Gastroesophageal sphincter (tissue), 4 donors: ENCODE data around the gene CAMSAP3. TPM values are rescaled to one million over a fixed set of nuclear protein-coding genes. Genes with fewer than 3 reads are reported as not detected.

Experiments used
- ATAC-seq: fragments of 150-250 bp; one replicate; pipeline ENCODE4 v1.9.1; 2016; ENCODE audit warnings: mild to moderate bottlenecking, moderate library complexity
- H3K27ac ChIP-seq, 4 donors: fragments of 200-600 bp; sonication (generic) in 3 of 4; 1 replicate in 3 of 4; 2 replicates in 1 of 4; pipeline ENCODE4 v1.5.1; 2016 to 2019
- H3K27me3 ChIP-seq: fragments of 200-600 bp; sonication (generic); one replicate; pipeline ENCODE4 v1.5.1; 2019
- H3K36me3 ChIP-seq, 2 donors: fragments of 200-600 bp; sonication (generic); one replicate each; pipeline ENCODE4 v1.5.1; 2019; ENCODE audit warnings: control low read depth in 1 of 2
- H3K4me1 ChIP-seq, 3 donors: fragments of 200-600 bp; sonication (generic); 1 replicate in 2 of 3; 2 replicates in 1 of 3; pipeline ENCODE4 v1.5.1; 2016 to 2019; ENCODE audit warnings: control low read depth in 2 of 3
- H3K4me3 ChIP-seq, 2 donors: fragments of 200-600 bp; sonication (generic); one replicate each; pipeline ENCODE4 v1.5.1; 2019; ENCODE audit warnings: mild to moderate bottlenecking in 1 of 2, moderate library complexity in 1 of 2
- H3K9me3 ChIP-seq, 3 donors: fragments of 200-600 bp; sonication (generic); one replicate each; pipeline ENCODE4 v1.5.1; 2017 to 2019; ENCODE audit warnings: control low read depth in 2 of 3
- EP300 ChIP-seq: sonication (generic); formaldehyde crosslinking; IDR thresholded peaks from one replicate; pipeline ENCODE4 v1.6.1; 2017; ENCODE audit warnings: antibody characterized with exemption, mild to moderate bottlenecking
- POLR2A ChIP-seq, 2 donors: fragments of 450-650 bp; IDR thresholded peaks; one replicate each; pipeline ENCODE4 v1.6.1; 2017; ENCODE audit warnings: antibody characterized with exemption in 2 of 2, mild to moderate bottlenecking in 2 of 2, moderate library complexity in 1 of 2
- POLR2AphosphoS5 ChIP-seq: sonication (generic); formaldehyde crosslinking; IDR thresholded peaks from one replicate; pipeline ENCODE4 v1.6.1; 2017; ENCODE audit warnings: antibody characterized with exemption
- WGBS, 2 donors: methylation state at CpG; one replicate each; pipeline ENCODE4 v1.1.5; 2018; ENCODE audit warnings: low coverage in 1 of 2; 5-methylcytosine and 5-hydroxymethylcytosine counted together
- total RNA-seq, 4 donors: library from RNA; depleted of rRNA; stranded (reverse); fragments of >200 nt; gene quantifications; one replicate each; pipeline ENCODE4 v1.1.0, GENCODE V29; 2016
- TF ChIP-seq, protein P1 (sequence below), 4 experiments: fragments of 200-600 bp in 2 of 4; fragments of 450-650 bp in 2 of 4; sonication (generic) in 1 of 4; IDR thresholded peaks; one replicate each; pipeline ENCODE4 v1.5.1; 2017 to 2019; ENCODE audit warnings: antibody characterized with exemption in 4 of 4, mild to moderate bottlenecking in 2 of 4, moderate library complexity in 2 of 4

The CAMSAP3 gene
- total RNA-seq, 4 donors from 2014 or later, result 0.46 to 2.1 TPM; not detected in 2

DNA sequence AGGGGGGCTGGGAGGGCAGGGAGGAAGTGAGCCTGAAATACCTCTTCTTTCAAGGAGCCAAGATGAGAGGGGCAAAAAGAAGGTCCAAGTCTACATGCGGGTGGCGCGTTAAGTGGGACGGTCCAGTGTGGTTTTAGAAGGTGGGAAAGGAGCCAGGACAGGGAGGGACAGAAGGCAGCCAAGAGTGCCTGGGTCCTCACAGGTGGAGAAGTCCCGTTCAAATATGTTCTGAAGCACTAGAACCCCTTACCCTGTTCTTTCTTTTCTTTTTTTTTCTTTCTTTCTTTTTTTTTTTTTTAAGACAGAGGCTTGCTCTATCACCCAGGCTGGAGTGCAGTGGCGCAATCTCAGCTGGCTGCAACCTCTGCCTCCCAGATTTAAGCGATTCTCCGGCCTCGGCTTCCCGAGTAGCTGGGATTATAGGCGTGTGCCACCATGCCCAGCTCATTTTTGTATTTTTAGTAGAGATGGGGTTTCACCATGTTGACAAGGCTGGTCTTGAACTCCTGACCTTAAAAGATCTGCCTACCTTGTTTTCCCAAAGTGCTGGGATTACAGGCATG is 7.4 kb downstream of the CAMSAP3 start:
- WGBS, 2 donors, result 67 to 69% methylated on average over 5 to 11 of the region's 11 CpGs
- Histone ChIP-seq H3K9me3 (no peaks in the 10 kb centered on the region), H3K27me3 (peaks cover 98% of the 10 kb centered on the region), H3K36me3 (no peaks in the 10 kb centered on the region), H3K4me1 (no peaks in the 10 kb centered on the region), H3K4me3 (no peak overlapping the region), H3K27ac (no peak overlapping the region)
- TF ChIP-seq, protein P1, sequence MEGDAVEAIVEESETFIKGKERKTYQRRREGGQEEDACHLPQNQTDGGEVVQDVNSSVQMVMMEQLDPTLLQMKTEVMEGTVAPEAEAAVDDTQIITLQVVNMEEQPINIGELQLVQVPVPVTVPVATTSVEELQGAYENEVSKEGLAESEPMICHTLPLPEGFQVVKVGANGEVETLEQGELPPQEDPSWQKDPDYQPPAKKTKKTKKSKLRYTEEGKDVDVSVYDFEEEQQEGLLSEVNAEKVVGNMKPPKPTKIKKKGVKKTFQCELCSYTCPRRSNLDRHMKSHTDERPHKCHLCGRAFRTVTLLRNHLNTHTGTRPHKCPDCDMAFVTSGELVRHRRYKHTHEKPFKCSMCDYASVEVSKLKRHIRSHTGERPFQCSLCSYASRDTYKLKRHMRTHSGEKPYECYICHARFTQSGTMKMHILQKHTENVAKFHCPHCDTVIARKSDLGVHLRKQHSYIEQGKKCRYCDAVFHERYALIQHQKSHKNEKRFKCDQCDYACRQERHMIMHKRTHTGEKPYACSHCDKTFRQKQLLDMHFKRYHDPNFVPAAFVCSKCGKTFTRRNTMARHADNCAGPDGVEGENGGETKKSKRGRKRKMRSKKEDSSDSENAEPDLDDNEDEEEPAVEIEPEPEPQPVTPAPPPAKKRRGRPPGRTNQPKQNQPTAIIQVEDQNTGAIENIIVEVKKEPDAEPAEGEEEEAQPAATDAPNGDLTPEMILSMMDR (IDR thresholded peaks at IDR 0.05), result no peak
- TF ChIP-seq EP300 (no peak), POLR2AphosphoS5 (no peak), POLR2A (IDR thresholded peaks at IDR 0.05) (no peak)
- ATAC-seq, result no peak

GRCh38 chr19:7603919-7604318 is 8.3 kb downstream of the CAMSAP3 start:
- WGBS, 2 donors, result 56 to 79% methylated on average over 3 to 7 of the region's 9 CpGs
- Histone ChIP-seq H3K9me3 (no peaks in the 10 kb centered on the region), H3K27me3 (peaks cover 89% of the 10 kb centered on the region), H3K4me3 (no peak overlapping the region), H3K36me3 (no peaks in the 10 kb centered on the region), H3K4me1 (no peaks in the 10 kb centered on the region), H3K27ac (no peak overlapping the region)
- TF ChIP-seq, protein P1 (IDR thresholded peaks at IDR 0.05), result no peak
- TF ChIP-seq POLR2A (IDR thresholded peaks at IDR 0.05) (no peak), POLR2AphosphoS5 (no peak), EP300 (no peak)
- no peak for ATAC-seq

- no peak for ATAC-seq
- no peaks in the 10 kb centered on the region for H3K9me3 ChIP-seq
- WGBS, 2 donors, result 61 to 68% methylated on average over 7 to 14 of the region's 14 CpGs
- H3K4me3 ChIP-seq, result no peak overlapping the region
- H3K4me1 ChIP-seq, result no peaks in the 10 kb centered on the region
- TF ChIP-seq, protein P1 (IDR thresholded peaks at IDR 0.05), result no peak
- no peak for TF ChIP-seq POLR2A (IDR thresholded peaks at IDR 0.05)
- no peak for TF ChIP-seq EP300
- no peak for TF ChIP-seq POLR2AphosphoS5
- no peaks in the 10 kb centered on the region for H3K36me3 ChIP-seq
- peaks cover 73% of the 10 kb centered on the region for H3K27me3 ChIP-seq
- no peak overlapping the region for H3K27ac ChIP-seq
These were observed 10.0 kb downstream of the CAMSAP3 start for GRCh38 chr19:7605490-7606222.

GRCh38 chr19:7606289-7606688 is 10.6 kb downstream of the CAMSAP3 start:
- 60% methylated on average over 1 of the region's 17 CpGs; no CpG with 5 or more reads in 1 of the 2 donors for WGBS, 2 donors
- Histone ChIP-seq H3K27ac (no peak overlapping the region), H3K27me3 (peaks cover 72% of the 10 kb centered on the region), H3K36me3 (no peaks in the 10 kb centered on the region), H3K4me3 (no peak overlapping the region), H3K4me1 (no peaks in the 10 kb centered on the region), H3K9me3 (no peaks in the 10 kb centered on the region)
- ATAC-seq, result no peak
- TF ChIP-seq POLR2AphosphoS5, result no peak
- TF ChIP-seq, protein P1 (IDR thresholded peaks at IDR 0.05), result no peak
- no peak for TF ChIP-seq POLR2A (IDR thresholded peaks at IDR 0.05)
- TF ChIP-seq EP300, result no peak
